Measurements from ENCODE around the gene SCFD2.
"Not testable (repeated sequence)": the region's sequence is repeated elsewhere in the genome, so short reads cannot be mapped to it uniquely, and the experiment has no call there.

Gene SCFD2

DNA sequence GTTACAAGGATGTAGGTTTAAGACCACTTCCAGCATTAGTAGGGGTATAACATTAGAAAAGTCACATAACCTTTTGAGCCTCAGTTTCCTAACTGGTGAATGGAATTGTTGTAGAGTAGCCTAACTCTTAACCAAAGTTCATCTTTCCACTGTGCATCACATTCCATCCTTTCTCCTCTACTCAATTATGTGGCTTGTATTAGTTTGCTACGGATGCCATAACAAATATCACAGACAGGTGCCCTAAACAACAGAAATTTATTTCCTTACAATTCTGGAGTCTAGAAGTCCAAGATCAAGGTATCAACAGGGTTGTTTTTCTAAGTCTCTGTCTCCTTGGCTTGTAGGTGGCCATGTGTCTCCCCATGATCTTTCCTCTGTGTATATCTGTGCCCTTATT is 271.8 kb downstream of the SCFD2 start:
- DNase-seq = no peak

- DNase-seq = no peak
Measured at GRCh38 chr4:53089936-53090729, 275.7 kb downstream of the SCFD2 start.

GRCh38 chr4:53088152-53088551 is 277.7 kb downstream of the SCFD2 start:
- DNase-seq = no peak

- DNase-seq = no peak
Measured at GRCh38 chr4:53076374-53076958, 289.4 kb downstream of the SCFD2 start.

DNA sequence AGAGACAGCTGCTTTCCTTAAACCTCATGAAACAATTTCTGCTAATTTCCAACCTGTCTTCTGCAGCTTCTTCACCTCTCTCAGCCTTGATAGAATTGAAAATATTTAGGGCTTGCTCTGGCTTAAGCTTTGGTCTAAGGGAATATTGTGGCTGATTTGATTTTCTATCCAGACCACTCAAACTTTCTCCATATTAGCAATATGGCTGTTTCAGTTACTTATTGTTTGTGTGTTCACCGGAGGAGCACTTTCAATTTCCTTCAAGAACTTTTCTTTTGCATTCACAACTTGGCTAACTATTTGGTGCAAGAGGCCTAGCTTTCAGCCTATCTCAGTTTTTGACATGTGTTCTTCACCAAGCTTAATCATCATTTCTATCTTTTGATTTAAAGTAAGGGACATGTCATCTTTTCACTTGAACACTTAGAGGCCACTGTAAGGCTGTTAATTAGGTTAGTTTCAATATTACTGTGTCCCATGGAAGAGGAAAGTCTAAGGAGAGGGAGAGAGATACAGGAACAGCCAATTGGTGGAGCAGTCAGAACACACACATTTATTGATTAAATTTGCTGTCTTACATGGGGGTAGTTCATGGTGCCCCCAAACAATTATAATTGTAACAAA is 290.6 kb downstream of the SCFD2 start:
- no peak for DNase-seq

- DNase-seq = no peak
Measured at GRCh38 chr4:53068755-53069330, 297.0 kb downstream of the SCFD2 start.

DNA sequence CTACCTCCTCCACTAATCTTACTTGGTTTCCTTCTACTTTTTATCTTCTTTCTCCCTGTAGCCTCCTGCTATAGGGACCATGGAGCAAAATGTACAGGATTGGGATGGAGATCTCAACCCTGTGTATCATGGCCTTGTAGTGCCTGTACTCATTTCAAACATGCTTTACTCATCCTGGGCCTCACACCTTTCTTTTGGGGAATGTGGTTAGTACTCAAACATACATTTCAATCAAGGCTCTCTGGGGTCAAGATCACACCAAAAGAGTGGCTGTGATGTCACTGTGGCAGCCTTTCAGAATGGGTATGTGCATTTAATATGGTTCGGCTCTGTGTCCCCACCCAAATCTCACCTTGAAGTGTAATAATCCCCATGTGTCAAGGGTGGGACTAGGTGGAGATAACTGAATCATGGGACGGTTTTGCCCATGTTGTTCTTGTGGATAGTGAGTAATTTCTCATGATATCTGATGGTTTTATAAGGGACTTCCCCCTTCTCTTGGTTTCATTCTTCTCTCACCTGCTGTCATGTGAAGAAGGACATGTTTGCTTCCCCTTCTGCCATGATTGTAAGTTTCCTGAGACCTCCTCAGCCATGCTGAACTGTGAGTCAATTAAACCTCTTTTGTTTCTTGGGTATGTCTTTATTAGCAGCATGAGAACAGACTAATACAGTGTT is 298.6 kb downstream of the SCFD2 start:
- DNase-seq = no peak

GRCh38 chr4:53066155-53066554 is 299.7 kb downstream of the SCFD2 start:
- DNase-seq = no peak

- no peak for DNase-seq
Measured at GRCh38 chr4:53064609-53065008, 301.3 kb downstream of the SCFD2 start.

DNA sequence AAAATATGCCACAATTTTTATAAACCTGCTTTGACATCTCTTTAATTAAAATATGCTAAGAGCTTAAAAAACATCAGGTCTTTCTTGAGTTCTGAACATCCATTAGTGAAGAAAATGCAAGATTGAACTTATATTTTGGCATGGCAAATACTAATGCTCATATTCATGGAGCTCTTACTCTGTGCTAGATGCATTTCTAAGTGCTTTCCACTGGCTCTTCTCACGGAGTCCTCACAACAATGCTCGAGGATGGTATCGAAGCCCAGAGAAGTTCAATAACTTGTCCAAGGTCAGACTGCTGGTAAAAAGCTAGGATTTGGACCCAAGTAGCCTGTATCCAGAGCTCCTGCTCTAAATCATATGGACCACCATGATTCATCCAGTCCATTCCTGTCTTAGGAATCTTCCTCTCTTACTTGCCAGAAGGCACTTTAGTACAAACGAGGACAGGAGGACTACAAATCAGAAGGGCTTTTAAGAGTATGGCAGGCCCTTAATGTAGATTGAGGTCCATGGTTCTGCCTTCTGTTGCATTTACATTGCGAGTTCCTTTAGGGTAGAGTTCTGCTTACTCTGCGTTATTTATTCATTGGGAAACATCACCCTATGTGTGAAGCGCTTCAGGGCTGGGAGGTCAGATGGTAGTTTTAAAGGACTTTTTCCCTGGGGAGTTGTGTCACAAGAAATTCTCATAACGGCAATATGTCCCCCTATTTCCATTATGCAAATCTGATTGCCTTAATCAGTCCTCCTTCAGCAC is 304.6 kb downstream of the SCFD2 start:
- no peak for DNase-seq

DNA sequence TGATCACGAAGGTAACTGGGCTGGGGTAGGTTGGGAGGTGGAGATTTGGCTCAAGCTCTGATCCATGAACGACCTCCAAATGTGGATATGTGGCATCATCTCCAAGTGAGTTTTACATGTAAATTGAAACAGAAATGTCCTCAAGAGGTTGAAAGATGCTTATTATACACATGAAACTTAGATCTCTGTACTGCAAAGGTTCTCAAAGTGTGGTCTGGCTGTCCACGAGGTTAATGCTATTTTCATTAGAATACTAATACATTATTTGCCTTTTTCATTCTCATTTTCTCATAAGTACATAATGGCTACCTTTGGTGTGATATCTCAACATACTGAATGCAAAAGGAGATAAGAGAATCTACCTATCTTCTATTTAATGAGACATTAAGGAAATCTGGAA is 305.6 kb downstream of the SCFD2 start:
- no peak for DNase-seq

- DNase-seq = no peak
Measured at GRCh38 chr4:53059871-53060270, 306.0 kb downstream of the SCFD2 start.

- no peak for DNase-seq
Measured at GRCh38 chr4:53059256-53059655, 306.6 kb downstream of the SCFD2 start.

- no peak for DNase-seq
Measured at GRCh38 chr4:53057679-53058078, 308.2 kb downstream of the SCFD2 start.

DNA sequence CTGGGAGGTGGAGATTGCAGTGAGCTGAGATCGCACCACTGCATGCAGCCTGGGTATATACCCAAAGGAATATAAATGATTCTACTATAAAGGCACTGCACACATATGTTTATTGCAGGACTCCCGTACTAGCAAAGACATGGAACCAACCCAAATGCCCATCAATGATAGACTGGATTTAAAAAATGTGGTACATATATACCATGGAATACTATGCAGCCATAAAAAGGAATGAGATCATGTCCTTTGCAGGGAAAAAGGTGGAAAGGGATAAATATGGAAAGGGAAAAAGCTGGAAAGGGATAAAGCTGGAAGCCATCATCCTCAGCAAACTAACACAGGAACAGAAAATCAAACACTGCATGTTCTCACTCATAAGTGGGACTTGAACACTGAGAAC is 308.8 kb downstream of the SCFD2 start:
- not testable (repeated sequence) for DNase-seq

GRCh38 chr4:53055716-53056403 is 310.0 kb downstream of the SCFD2 start:
- DNase-seq = no peak

GRCh38 chr4:53055274-53055673 is 310.6 kb downstream of the SCFD2 start:
- DNase-seq = no peak

- no peak for DNase-seq
Measured at GRCh38 chr4:53050361-53050774, 315.5 kb downstream of the SCFD2 start.

DNA sequence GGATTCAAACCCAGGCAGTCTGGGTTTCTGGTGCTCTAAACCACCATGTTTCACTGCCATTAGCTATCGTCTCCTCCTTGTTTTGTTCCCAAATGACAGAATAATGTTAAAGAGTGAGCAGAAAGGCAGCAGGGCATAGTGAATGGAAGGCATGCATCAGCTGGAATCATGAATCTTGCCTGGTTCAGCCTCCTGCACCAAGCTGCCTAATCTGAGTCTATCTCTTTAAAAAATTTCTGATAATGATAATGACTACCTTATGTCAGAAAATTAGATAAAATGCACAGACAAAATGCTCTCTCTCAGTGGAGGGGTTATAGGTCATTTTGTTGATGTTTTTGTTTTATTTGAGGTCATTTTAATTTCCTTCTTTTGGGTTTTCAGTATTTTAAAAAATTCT is 316.3 kb downstream of the SCFD2 start:
- DNase-seq = no peak

DNA sequence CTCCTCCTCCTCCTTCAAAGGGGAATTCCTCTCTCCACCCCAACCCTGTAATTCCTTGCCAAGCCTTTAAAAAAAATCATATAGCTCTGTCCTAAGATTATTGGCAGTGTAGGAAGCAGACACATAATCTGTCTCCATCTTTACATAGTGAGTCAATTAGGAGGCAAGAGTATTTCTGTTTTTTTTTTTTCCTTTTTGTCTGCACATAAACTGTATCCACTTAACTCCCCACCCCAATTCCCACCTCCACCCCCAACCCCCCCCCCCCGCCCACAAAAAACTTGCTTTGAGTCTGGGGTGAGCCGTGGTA is 321.3 kb downstream of the SCFD2 start:
- no peak for DNase-seq

DNA sequence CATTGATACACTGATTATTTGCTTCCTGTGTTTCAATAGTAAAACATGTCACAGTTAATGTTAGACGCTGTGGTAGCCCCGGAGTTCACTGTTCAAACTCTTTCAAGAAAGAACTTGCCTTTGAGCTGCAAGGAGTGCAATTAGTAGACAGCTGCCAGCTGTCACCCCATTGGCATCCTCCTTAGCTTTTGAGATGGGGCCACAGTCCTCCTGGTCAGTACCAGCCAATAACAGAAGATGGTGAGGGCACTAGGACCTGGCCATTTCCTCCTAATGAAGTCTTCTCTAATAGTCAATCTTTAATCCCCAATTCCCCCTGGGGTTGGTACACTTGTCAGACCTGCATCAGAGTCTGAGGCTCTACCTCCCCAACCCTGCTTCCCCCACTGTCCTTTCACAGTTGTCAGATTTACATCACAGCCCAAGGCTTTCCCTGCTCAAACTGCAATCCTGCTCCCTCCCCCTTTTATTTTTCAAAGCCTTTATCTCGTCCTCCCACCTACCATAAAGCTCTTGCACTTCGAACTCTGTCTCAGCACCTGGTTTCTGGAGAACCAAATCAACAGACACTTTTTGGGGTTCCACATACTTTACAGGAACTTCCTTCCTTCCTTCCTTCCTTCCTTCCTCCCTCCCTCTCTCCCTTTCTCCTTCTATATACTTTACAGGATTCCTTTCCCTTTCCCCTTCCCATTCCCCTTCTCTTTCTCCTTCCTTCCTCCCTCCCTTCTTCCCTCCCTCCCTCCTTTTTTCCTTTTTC is 321.8 kb downstream of the SCFD2 start:
- DNase-seq = no peak
